GM12892 (cell line): ENCODE results near the gene CERS6.

ENCODE experiments used
- POLR2A ChIP-seq: IDR thresholded peaks from 2 replicates; pipeline ENCODE4 v1.6.1; 2011; ENCODE audit warnings: low read depth, low read length, control low read depth
- POLR2AphosphoS5 ChIP-seq: IDR thresholded peaks from 2 replicates; pipeline ENCODE4 v1.6.1; 2011; ENCODE audit warnings: low read depth, low read length, control low read depth
- TAF1 ChIP-seq: IDR thresholded peaks from 2 replicates; pipeline ENCODE4 v1.6.1; 2011; ENCODE audit warnings: low read depth, mild to moderate bottlenecking, control low read depth, low read length, borderline replicate concordance

DNA sequence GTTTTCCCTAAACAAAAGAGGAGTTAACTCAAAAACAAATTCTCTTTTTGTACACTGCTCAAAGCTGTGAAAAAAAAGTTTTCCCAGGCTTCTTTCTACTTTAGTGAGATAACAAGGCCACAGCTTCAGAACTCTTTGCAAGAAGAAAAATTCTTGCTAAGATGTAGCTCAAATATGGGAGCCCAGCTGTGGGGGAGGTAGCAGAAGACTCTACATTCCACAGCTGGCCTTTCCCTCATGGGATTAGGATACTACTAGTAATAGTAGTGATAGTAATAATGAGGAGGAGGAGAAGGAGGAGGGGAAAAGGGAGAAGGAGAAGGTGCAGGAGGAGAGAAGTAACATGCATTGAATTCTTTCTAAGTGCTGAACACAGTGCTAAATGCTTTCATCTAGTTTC is 19.2 kb upstream of the CERS6 start:
- TF ChIP-seq POLR2AphosphoS5 (no peak), POLR2A (no peak), TAF1 (no peak)
